ENCODE data around the gene SPATA1.
"Not testable (repeated sequence)": the region's sequence is repeated elsewhere in the genome, so short reads cannot be mapped to it uniquely, and the experiment has no call there.

Gene SPATA1

GRCh38 chr1:84504580-84505492 is 1.4 kb upstream of the SPATA1 start:
- Histone ChIP-seq H3F3A (ENCODE audit: insufficient read depth, low read length) (peaks cover 17% of the 10 kb centered on the region; the same call in 1 of the 2 replicates), H3K9me3 (replicated peaks; ENCODE audit: insufficient read depth, low read length) (no peaks in the 10 kb centered on the region), H3K36me3 (replicated peaks; ENCODE audit: insufficient read depth, low read length) (no peaks in the 10 kb centered on the region), H3K27ac (ENCODE audit: low read length) (peak overlapping the region; percentile 76; the same call in 1 of the 2 replicates), H3K4me1 (ENCODE audit: low read length) (no peaks in the 10 kb centered on the region), H3K4me3 (ENCODE audit: low read length) (peak overlapping the region; percentile 75), H3K79me2 (ENCODE audit: low read length) (peaks cover 55% of the 10 kb centered on the region), H4K20me1 (ENCODE audit: insufficient read depth, low read length) (no peaks in the 10 kb centered on the region), H3K9me2 (replicated peaks; ENCODE audit: insufficient read depth, low read length) (no peaks in the 10 kb centered on the region), H3K27me3 (replicated peaks; ENCODE audit: insufficient read depth, low read length) (no peaks in the 10 kb centered on the region), H3K4me2 (ENCODE audit: low read depth, low read length) (peak overlapping the region; percentile 69), H2AFZ (ENCODE audit: low read length) (0 out of 2 replicates have a peak overlapping the region, but pooled peaks have one; percentile 17), H3K9ac (ENCODE audit: low read length) (peak overlapping the region; percentile 57)
- TF ChIP-seq EZH2 (optimal IDR thresholded peaks at IDR 0.05; ENCODE audit: low read depth, low read length) = no peak
- no peak for TF ChIP-seq CTCF (IDR thresholded peaks at IDR 0.05; ENCODE audit: low read length)
- no peak for TF ChIP-seq EZH2phosphoT487 (IDR thresholded peaks at IDR 0.05; ENCODE audit: low read length)
- DNase-seq = no peak

- 0 out of 2 replicates have a peak overlapping the region, but pooled peaks have one; percentile 17 for H2AFZ ChIP-seq (ENCODE audit: low read length)
- peak overlapping the region; percentile 69; the same call in 1 of the 2 replicates for H3K4me2 ChIP-seq (ENCODE audit: low read depth, low read length)
- H3F3A ChIP-seq (ENCODE audit: insufficient read depth, low read length) = peaks cover 17% of the 10 kb centered on the region; the same call in 1 of the 2 replicates
- peak overlapping the region; percentile 76; the same call in 1 of the 2 replicates for H3K27ac ChIP-seq (ENCODE audit: low read length)
- TF ChIP-seq EZH2 (optimal IDR thresholded peaks at IDR 0.05; ENCODE audit: low read depth, low read length) (no peak), EZH2phosphoT487 (IDR thresholded peaks at IDR 0.05; ENCODE audit: low read length) (no peak), CTCF (IDR thresholded peaks at IDR 0.05; ENCODE audit: low read length) (no peak)
- no peaks in the 10 kb centered on the region for H3K9me3 ChIP-seq (replicated peaks; ENCODE audit: insufficient read depth, low read length)
- H3K4me3 ChIP-seq (ENCODE audit: low read length) = peak overlapping the region; percentile 75
- no peaks in the 10 kb centered on the region for H4K20me1 ChIP-seq (ENCODE audit: insufficient read depth, low read length)
- no peaks in the 10 kb centered on the region for H3K27me3 ChIP-seq (replicated peaks; ENCODE audit: insufficient read depth, low read length)
- peak overlapping the region; percentile 57 for H3K9ac ChIP-seq (ENCODE audit: low read length)
- DNase-seq = peak; percentile 29
- no peaks in the 10 kb centered on the region for H3K36me3 ChIP-seq (replicated peaks; ENCODE audit: insufficient read depth, low read length)
- H3K4me1 ChIP-seq (ENCODE audit: low read length) = no peaks in the 10 kb centered on the region
- H3K79me2 ChIP-seq (ENCODE audit: low read length) = peaks cover 50% of the 10 kb centered on the region
- H3K9me2 ChIP-seq (replicated peaks; ENCODE audit: insufficient read depth, low read length) = no peaks in the 10 kb centered on the region
Observed at GRCh38 chr1:84505493-84506001, 639 bp upstream of the SPATA1 start.

- DNase-seq = no peak
- Histone ChIP-seq H3K9me2 (replicated peaks; ENCODE audit: insufficient read depth, low read length) (no peaks in the 10 kb centered on the region), H3K4me1 (ENCODE audit: low read length) (no peaks in the 10 kb centered on the region), H3K9me3 (replicated peaks; ENCODE audit: insufficient read depth, low read length) (no peaks in the 10 kb centered on the region), H3K79me2 (ENCODE audit: low read length) (peaks cover 37% of the 10 kb centered on the region), H3K36me3 (replicated peaks; ENCODE audit: insufficient read depth, low read length) (no peaks in the 10 kb centered on the region), H3F3A (ENCODE audit: insufficient read depth, low read length) (peaks cover 17% of the 10 kb centered on the region; the same call in 1 of the 2 replicates), H3K4me2 (ENCODE audit: low read depth, low read length) (peak overlapping the region; percentile 62), H2AFZ (ENCODE audit: low read length) (peak overlapping the region; percentile 77), H3K9ac (ENCODE audit: low read length) (peak overlapping the region; percentile 55; the same call in 1 of the 2 replicates), H4K20me1 (ENCODE audit: insufficient read depth, low read length) (no peaks in the 10 kb centered on the region), H3K4me3 (ENCODE audit: low read length) (peak overlapping the region; percentile 75), H3K27me3 (replicated peaks; ENCODE audit: insufficient read depth, low read length) (no peaks in the 10 kb centered on the region), H3K27ac (ENCODE audit: low read length) (peak overlapping the region; percentile 76; the same call in 1 of the 2 replicates)
- no peak for TF ChIP-seq CTCF (IDR thresholded peaks at IDR 0.05; ENCODE audit: low read length)
- TF ChIP-seq EZH2phosphoT487 (IDR thresholded peaks at IDR 0.05; ENCODE audit: low read length) = no peak
- TF ChIP-seq EZH2 (optimal IDR thresholded peaks at IDR 0.05; ENCODE audit: low read depth, low read length) = no peak
Observed at GRCh38 chr1:84506729-84507453, 705 bp downstream of the SPATA1 start.

GRCh38 chr1:84507887-84508286 is 1.7 kb downstream of the SPATA1 start:
- not testable (repeated sequence) for H3K4me1 ChIP-seq (ENCODE audit: low read length)
- peak overlapping the region; percentile 62 for H3K4me2 ChIP-seq (ENCODE audit: low read depth, low read length)
- H3F3A ChIP-seq (ENCODE audit: insufficient read depth, low read length) = peaks cover 17% of the 10 kb centered on the region; the same call in 1 of the 2 replicates

More at GRCh38 chr1:84507887-84508286, 1.7 kb downstream of the SPATA1 start:
- H3K9me2 ChIP-seq (replicated peaks; ENCODE audit: insufficient read depth, low read length); DNase-seq; H3K27ac ChIP-seq (ENCODE audit: low read length); H3K9me3 ChIP-seq (replicated peaks; ENCODE audit: insufficient read depth, low read length); H3K36me3 ChIP-seq (replicated peaks; ENCODE audit: insufficient read depth, low read length); H2AFZ ChIP-seq (ENCODE audit: low read length); H3K27me3 ChIP-seq (replicated peaks; ENCODE audit: insufficient read depth, low read length); H3K4me3 ChIP-seq (ENCODE audit: low read length); H4K20me1 ChIP-seq (ENCODE audit: insufficient read depth, low read length); H3K9ac ChIP-seq (ENCODE audit: low read length): not testable (repeated sequence)
- peaks cover 27% of the 10 kb centered on the region for H3K79me2 ChIP-seq (ENCODE audit: low read length)
